Measurements from ENCODE around the gene FAM168B. TPM values are rescaled to one million over a fixed set of nuclear protein-coding genes. Genes with fewer than 3 reads are reported as not detected.

FAM168B gene
- polyA plus RNA-seq, 1 donor: 73.6 TPM

DNA sequence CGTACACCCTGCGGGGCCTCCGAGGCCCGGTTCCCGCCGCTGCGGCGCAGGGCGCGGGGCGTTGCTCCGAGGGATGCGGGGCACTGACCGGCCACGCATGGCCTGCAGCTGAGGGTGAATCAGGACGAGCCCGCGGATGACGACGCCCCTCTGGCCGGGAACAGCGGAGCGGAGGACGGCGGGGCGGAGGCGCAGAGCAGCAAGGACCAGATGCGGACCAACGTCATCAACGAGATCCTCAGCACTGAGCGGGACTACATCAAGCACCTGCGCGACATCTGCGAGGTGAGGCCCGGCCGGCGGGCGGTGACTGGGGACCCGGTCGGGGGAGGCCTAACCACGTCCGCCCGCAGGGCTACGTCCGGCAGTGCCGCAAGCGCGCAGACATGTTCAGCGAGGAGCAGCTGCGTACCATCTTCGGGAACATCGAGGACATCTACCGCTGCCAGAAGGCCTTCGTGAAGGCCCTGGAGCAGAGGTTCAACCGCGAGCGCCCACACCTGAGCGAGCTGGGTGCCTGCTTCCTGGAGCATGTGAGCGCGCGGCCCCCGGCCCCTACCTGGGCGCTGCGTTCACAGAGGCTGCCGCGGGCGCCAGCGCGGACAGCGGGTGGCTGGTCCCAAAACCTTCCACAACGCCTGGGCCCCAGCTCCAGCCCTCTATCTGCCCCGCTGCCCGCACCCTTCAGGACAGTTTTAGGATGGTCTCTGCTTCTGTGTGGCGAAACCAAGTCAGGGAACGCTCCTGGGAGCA, 53.2 kb downstream of the FAM168B start:
- no peak for DNase-seq

DNA sequence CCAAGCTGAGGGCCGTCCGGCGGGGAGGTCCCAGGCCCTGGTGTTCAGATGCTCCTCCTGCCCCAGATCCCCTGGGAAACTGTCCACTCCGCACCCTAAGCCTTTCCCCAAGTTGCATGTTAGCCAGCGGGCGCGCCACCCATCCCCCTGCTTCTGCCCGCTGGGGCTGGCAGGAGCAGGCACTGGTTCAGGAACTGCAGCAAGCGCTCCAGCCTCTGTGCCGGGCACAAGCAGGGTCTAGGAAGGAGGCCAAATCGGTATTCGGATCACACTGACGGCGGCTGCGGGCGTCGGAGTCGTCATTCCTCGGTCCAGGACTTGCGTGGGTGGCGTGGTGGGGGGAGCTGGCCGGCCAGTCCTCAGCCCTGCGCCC, 53.7 kb downstream of the FAM168B start:
- DNase-seq: no peak

DNA sequence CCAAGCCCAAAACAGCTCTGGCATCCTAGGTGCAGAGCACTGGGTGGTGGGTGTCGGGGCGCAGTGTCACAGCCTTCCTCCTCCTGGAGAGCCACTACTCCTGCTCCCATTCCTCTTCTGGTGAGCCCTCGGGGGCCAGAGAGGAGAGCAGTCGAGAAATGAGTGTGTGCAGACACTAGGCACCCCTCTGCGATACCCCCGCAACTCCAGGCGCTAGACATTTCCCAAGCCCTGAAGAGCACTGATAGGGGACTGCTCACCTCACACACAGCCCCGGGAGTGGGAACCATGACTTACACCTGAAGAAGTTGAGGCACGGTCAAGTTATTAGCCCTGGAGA, 54.2 kb downstream of the FAM168B start:
- DNase-seq: no peak

DNA sequence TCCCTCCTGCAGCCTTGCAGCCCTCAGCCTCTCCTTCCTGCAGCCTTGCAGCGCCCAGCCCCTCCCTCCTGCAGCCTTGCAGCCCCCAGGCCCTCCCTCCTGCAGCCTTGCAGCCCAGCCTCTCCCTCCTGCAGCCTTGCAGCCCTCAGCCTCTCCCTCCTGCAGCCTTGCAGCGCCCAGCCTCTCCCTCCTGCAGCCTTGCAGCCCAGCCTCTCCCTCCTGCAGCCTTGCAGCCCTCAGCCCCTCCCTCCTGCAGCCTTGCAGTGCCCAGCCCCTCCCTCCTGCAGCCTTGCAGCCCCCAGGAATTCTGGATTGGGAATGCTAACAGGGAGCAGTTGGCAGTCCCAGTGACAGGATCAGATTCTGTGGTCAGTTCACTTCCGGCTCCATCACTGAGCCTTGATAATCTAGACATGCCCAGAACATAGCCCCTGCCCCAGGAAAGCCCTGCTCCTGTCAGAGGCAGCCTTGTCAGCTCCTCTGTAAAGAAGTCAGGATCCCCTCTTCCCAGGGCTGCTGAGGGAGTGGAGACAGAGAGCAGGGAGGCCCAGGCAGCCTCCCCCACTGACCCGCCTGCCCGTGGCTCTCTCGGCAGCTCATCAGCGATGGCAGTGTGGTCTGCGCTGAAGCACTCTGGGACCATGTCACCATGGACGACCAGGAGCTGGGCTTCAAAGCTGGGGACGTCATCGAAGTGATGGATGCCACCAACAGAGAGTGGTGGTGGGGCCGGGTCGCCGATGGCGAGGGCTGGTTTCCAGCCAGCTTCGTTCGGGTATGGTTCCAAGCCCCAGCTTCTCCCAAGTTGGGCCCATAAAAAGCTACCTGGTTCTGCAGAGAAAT, 54.8 kb downstream of the FAM168B start:
- DNase-seq: no peak

DNA sequence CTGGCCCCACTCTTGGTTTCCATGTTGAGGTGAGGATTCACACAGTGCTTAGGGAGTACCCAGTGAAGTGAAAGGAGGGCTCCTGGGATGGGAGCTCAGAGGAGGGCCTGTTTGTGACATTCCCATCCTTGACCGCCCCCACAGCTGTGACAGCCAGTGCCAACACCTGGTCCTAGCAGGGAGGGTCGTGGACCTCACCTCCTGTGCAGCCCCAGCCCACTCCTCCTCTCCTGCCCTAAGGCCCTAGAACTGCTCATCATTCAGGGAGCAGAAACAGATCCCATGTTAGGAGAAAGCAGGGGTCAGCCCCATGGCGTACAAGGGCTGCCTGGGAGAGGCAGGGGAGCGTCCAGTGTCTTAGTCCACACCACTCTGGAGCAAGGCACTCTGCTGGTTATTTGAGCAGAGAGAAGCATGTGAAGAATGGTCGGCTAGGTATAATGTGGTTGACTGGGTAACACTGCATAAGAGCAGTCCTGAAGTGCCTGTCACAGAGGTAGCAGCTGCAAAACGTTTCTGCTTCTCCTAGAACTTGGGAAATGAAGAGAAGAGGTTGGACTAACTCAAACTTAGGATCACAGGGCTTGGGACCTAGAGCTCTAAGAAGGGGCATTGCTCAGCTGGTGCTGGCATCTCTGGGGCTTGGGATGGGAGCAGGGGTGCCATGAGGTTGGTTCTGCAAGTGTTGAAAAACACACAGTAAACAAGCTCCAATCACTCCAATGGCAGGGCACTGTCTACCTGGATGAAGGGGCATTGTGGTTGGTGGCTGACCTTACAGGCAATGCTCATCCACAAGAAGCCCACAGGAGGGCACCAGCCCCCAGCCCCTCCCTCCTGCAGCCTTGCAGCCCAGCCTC, 55.6 kb downstream of the FAM168B start:
- DNase-seq: no peak

DNA sequence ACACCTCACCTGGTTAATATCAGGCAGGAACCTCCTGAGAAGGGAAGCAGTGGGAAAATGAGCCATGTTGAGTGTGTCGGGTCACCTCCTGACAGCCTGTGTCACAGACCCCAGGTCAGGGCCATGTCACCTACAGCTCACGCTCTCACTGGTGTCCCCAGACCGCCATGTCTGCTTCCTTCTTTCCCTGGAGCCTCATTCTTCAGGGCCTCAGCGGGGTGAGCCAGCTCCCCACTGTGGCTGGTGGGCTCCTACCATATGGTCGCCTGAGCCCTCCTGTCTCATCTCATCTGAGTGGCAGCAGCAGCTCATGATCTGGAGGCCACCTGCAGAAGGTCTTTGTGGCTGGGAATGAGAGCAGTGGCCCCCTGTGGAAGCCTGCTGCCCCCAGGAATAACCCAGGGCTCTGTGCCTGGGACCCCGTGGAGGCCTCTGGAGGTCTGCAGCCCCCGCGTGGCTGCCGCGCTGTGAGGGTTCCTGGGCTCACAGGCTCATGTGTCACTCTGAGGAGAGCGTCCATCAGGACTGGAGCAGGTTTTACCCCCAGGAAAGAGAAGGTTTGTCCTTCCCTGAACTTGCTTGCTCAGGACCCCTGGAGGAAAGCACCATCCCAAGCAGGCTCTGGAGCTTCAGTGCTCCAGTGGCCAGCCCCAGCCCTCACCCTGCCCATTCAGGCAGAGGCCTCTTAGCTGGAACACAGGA, 56.4 kb downstream of the FAM168B start:
- DNase-seq: no peak

DNA sequence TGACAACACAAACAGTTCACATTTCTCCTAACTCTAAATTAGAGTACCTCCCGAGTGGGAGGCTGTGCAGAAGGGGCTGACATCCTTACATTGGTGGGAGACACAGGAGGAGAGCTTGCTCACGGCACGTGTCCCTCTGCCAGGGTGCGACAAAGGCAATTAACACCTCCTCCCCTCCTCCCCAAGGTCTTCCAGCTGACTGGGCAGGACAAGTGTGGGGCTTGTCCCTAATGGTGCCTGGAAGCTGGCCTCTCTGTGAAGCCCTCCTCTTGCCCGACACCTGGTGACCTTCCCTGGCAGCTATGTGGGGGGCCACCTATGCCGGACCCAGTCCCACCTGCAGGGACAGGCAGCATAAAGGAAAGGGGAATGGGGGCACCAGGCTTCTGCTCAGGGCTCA, 57.0 kb downstream of the FAM168B start:
- no peak for DNase-seq

DNA sequence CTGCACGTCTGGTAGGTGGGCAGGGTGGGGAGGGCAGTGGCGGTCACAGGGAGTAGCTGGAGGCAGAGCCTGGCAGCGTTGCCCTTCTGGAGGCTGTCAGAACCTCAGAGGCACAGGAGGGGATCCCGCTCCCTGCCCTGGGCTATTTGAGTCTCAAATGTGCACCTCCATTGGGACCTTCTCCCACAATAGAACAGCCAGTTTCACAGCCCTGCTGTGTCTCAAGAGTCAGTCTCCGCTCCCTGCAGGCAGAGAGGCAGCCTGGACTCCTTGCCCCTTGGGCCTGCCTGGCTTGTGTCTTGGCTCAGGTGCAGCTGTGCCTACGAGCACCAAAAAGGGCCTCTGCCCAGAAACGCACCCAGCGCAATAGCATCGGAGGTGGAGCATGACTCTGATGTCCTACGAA, 57.4 kb downstream of the FAM168B start:
- DNase-seq: no peak

DNA sequence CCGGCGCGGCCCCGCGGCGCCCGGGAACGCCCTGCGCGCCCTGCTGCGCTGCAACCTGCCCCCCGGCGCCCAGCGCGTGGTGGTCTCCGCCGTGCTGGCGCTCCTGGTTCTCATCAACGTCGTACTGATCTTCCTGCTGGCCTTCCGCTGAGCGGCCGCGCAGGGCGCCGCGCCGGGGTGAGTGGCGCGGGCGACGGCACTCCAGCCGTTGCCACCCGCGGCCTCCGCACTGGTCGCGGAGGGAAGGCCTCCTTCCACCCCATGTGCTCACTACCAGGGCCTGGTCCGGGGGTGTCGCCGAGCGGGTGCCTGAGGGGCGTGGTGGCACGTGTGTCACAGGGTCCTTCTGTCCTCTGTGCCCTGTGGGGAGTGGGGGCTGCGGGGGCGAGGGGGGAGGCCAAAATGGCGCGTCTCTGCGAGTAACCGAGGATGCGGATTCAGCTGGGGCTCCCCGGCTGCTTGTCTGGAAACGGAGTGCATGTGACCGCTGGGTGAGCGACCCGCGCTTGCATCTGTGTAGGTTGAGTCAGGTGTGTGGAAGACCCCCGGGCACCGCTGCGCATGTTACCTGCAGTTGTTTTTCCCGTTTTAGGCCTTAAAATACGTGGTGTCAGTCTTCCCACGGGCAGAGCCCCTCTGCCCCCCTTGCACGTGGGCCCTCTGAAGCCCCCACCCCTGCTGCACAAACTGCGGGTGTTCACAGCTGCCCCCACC, 58.0 kb downstream of the FAM168B start:
- no peak for DNase-seq

DNA sequence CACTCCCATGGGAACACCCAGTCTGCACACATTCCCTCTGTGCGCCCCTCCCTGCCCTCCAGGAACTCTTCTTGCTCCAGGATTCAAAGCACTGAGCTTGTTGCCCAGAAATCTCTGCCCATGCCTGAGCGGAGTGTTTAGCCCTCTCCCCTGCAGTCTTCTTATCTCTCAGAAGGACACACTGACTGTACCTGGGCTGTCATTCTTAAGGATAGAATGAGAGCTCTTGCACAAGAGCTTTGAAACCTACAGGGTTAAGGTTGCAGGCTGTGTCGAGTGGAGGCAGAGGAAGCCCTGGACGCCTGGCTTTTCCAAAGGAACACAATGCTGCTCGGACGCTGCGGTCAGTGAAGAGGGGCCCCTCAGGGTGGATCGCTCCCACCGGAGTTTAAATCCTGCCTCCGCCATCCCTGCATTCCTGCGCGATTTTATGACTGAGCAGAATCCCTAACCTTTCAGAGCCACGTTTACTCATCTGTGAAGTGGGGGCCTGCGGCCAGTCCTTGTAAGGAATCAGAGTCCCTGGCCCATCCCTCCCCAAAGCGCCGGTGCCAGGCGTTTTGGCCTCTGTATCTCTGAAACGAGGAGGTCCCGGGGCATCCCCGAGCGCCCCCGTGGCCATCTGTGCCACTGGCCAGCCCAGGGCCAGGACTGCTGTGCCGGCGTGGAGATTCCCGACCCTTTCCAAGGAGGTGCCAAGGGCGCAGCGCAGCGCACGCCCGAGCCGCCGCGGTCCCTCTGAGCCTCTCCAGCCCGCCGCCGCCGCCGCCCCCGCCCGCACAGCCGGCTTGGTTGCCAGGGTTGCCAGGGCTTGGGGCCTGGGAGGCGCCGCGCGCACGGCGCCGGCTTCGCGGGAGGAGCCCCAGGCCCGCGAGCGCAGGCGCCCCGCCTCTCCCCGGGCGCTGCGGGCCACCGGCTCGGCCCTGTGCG, 58.9 kb downstream of the FAM168B start:
- no peak for DNase-seq

DNA sequence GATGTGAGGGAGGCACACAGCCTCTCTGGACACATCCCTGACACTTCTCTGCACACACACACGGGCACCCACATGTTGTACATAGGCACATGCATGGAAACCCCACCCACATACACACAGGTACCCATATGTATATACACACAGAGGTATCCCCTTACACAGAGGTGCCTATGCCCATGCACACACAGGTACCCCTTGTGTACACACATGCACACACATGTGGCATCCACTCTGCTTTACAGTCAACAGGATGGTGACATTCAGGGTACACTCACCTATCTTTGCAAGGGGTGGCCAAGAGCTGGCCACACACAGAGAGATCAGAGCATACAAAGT, 59.5 kb downstream of the FAM168B start:
- no peak for DNase-seq

DNA sequence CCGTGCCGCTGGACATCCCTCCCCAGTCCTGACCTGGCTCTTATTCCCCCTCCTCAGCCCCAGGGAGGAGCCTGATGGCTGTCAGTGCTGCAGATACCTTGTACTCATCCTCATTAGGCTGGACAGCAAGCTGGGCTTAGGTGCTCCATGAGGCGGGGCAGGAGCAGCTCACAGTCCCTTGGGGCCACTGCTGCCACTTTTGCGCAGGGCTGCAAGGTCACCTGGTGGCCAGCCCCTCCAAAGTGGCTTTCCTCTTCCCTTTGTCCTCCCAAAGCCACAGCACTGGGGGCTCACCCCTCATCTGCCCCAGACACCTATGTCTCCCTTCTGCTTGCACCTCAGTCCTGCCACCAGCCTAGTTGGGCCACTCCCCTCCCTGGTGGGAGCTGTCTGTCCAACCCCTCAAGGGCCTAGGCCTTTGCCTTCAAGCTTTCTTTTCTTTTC, 60.8 kb downstream of the FAM168B start:
- no peak for DNase-seq

DNA sequence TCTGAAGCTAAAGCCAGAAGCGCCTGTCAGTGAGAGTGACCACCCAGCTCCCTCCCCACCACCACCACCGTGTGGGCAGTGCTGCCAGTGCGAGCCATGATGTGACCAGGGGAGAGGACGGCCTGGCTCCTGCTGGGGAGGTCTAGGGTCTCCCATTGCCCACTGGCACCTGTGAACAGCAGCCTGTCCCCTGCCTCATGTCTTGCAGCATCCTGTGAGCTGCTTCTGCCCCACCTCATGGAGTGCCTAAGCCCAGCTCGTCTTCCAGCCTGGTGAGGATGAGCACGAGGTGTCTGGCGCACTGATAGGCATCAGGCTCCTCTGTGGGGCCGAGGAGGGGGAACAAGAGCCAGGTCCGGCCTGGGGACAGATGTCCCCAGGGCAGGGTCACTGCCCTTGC, 61.4 kb downstream of the FAM168B start:
- no peak for DNase-seq

DNA sequence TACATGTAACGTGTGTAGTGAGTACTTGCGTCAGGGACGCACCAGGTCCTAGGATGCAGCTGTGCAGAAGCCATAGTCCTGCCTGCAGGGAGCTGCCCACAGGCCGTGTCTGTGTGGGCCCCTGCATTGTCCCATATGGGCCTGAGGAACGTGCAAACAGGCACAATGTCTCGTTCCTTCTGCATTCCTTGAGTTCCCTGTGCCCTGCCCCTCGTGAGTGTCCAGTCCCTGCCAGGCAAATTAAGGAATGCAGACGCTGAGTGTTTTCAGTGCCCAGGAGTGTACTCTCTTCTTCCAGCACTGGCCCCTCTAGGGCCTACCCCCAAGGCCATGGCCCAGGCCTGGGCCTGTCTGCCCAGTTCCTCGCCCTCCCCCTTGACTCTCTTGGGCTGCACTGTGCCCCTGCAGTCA, 61.8 kb downstream of the FAM168B start:
- DNase-seq: no peak

DNA sequence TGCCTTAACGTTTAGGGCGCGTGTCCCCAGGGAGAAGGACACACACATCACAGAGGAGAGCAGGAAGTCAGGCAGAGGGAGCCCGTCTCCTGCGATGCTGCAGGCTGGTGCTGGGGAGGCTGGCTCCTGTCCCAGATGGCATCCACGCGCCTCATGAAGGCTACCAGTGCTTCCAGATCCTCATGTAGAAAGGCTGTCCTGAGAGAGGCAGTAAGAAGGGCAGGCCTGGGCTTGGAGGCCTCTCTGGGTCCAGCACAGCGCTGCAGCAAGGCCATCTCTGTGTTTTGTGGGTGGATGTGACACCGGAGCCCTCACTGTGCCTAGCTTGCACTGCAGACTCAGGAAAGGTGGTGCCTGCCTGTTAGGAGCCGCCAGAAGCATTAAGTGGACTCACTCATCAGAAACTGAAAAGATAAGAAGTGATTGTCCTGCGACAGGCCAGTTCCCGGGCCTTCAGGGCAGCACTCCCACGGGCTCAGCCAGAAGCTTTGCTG, 62.7 kb downstream of the FAM168B start:
- no peak for DNase-seq

DNA sequence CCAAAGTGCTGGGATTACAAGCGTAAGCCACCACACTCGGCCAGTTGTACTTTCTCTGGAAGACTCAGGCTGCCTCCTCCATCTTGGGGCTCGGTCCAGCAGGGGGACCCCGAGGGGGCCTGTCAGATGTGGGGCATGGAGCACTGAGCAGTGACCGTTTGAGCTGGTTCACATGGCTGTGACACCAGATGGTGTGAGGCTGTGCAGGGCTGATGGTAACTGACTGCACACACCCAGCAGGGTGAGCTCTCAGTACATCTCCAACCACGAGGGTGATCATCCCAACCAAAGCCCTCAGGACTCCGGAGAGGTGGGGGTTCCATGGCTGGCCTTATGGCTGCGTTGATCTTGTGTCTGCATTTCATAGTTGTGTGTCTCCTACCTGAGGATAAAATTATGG, 63.4 kb downstream of the FAM168B start:
- no peak for DNase-seq

DNA sequence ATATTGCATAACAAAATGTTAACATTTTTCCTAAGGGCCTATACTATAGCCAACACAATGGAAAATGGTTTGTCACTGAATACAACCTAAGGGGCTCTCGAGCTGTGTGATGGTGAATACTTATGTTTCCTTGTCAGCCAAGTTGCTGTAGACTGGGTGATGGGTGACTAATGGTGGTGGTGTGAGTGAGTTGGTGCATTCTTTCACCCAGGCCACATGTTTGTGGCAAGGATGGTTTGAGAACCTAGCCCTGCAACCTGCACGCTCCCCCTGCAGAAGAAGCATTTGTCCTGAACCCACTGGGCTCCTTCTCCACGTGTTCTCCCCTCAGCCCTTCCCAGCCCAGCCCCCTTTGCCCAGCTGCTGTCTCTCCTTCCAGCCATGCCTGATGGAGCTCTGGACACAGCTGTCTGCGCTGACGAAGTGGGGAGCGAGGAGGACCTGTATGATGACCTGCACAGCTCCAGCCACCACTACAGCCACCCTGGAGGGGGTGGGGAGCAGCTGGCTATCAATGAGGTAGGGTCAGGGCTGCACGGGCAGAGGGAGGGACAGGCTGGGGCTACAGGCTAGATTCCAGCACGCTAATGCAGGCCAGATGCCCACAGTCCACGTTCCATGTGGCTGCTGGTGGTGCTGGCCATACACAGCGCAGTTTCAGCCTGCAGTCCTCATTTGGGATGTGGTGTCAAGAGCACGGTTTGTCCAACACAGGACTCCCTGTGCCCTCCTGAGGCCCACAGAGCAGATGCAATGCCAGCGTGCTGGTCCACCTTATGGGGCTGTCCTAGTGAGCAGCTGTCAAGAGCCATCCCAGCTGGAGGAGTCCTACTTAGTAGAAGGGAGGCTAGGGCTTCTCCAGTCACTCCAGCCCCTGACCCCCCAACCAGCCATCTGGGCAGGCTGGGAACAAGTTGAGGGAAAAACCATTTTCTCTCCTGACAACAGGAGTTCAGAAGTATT, 65.4 kb downstream of the FAM168B start:
- no peak for DNase-seq

DNA sequence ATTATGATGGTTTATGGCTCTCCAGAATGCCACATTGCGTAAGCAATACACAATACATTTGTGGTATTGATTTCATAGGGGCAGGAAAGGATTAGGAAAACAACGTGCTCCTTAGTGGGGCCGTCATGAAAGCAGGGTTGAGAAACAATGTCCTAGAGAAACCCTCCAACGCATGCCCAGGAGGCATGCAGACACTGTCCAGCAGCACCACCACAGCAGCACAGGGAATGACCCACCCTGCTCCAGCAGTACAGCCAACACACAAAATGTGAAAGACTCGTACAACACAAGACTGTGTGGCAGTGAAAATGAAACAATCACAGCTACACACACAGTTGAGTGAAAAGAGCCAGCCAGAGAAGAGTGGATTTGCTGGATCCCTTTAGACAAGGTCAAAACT, 66.3 kb downstream of the FAM168B start:
- DNase-seq: no peak

DNA sequence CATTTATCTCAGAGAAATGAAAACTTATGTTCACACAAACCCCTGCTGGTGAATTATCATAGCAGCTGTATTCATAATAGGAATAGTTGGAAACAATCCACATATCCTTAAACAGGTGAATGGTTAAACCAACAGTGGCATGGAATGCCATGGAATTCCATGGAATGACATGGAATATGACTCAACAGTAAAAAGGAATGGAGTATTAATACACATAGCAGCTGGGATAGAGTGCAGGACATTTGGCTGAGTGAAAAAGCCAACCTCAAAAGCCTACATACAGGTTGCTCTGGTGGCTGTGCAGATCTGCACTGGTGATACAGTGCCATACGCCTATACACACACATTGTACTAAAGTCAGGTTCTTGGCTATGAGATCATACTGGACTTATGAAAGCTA, 69.5 kb downstream of the FAM168B start:
- DNase-seq: no peak
